DMS53 treated with DMSO at 0.1 percent for 48 hours (cell line): ENCODE data around the gene OXER1.

Source experiments
- DNase-seq: peaks from one replicate; lab custom pipeline; 2025; ENCODE audit not compliant: unreplicated experiment; lab: John Stamatoyannopoulos, UW

Gene OXER1

DNA sequence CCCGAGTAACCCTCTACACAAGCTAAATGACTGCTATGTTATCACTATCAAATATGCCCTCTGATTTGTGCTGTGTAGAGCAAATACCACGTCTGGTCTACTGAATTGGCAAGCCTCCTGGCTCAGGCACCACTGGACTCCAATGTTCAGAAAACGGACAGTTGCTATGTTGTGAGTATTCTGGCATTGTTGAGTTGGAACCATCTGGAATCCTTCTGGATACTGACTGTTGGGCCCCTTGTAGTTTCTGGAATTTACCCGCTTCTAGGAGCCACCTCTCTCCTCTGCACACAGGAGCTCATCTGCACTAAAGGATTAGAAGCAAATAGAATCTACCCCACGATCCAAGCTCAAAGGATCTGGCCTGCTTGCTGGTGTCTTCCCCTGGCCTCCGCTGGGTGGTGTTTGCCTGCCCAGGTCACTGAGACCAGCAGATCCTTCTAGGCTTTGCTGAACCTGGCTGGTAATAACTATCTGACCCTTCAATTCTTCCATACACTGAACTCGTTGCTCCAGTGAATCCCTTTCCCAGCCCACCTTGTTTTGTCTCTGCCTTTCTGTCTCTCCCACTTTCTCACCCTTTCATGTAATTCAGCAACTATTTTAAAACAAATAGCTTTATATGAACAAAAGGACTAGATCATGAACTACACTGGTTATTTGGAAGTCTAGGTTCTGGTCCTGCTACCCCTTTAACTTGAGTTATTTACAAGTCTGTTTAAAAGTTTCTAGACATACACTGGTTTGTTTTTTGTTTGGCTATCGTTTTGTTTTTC is 30.5 kb upstream of the OXER1 start:
- DNase-seq = peak; percentile 13

DNA sequence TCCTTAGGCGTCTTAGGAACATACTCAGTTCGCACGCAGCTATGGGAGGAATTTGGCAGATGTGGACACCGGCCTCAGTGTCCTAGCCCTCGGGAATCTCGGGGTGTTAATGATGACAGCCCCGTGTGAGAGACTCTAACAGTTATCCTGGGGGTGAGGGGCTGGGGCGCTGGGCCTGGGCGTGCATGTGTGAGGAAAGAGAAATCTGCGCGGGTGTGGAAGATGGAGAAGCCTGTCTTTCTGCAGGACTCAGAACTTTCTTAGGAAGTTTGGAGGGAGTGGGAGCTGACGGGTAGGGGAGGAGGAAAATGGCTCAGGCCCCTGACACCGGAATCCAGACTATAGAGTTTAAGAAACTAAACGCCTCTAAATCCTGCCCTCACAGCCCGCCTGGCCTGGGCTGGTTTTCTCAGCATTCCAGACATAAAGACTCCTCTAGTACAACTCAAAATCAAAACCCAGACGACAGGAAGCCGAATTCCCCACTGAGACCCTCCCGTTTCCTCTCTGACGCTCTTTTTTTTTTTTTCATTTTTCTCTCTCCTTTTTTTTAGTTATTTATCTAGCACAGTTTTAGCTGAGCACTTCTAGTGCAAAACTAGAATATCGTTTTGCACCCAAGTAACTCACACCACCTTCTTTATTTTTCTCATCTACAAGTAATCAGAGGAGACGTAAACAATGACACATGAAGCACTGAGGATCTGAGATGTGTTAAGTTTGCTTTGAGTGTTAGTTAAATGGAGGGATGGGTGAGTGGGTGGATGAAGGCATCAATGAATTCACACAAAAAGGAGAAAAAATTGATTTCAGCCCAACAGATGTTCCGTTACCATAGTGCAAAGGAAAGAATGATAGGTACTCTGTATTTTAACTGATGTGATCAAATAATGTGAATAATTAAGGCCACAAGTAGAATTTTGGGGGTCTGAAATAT is 29.7 kb upstream of the OXER1 start:
- no peak for DNase-seq

DNA sequence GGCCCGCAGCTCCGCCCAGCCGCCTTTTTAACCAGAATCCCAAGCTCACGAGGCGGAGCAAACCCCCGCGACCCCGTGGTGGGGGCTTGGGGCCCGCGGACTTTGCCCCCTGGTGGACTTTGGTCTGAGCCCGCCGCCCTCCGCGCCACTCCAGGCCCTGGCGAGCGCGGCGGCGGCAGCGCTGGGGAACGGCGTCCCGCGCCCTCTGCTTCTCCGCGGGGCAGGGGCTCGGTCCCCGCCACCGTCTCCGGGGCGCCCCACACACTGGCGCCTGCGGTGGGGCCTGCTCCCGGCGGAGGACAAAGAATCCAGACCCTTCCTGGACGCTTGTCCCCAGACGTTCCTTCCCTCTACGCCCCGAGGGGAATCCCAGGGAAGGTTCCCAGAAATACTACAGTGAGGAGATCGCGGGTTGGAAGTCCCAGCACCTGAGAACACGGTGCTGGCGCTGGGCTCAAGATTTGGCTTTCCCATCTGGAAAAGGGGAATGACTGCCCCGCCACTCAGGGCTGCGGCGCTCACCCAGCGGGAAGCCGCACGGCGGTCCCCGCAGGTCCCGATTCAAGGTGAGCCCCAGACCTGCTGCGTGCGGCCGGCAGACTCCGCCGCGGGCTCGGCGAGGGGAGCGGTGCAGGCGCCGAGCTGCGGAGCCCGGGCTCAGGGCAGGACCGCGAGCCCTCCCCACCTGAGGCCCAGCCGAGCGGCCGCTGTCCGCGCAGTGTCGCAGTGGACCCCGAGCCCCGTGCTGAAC is 28.8 kb upstream of the OXER1 start, which contains the start of gene HAAO:
Gene HAAO, minus strand, starts transcription at position 1 of the 751 bp plus-strand sequence. CDS start 47 bp downstream, outside the sequence.
- no peak for DNase-seq

DNA sequence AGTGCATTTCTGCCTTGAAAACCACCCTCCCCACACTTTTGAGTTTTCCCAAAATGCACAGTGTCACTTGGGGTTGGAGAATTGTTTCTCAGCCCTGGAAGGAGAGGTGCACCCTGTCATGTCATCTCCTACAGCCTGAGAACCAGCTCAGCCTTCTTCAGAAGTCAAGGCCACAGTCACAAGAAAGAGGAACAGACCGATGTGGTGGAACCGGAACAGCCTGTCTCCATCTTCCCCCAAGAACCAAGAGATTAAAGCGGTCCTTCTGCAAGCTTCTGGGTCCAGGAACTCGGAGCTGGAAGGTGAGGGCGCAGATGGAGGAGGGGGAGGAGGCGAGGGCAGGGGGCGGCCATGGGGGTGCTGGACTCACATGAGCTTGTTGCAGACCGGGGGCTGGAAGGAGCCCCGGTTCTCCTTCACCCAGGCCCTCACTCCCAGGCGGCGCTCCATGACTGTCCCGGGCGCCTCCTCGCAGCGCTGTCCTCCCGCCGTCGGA is 28.2 kb upstream of the OXER1 start:
- no peak for DNase-seq

DNA sequence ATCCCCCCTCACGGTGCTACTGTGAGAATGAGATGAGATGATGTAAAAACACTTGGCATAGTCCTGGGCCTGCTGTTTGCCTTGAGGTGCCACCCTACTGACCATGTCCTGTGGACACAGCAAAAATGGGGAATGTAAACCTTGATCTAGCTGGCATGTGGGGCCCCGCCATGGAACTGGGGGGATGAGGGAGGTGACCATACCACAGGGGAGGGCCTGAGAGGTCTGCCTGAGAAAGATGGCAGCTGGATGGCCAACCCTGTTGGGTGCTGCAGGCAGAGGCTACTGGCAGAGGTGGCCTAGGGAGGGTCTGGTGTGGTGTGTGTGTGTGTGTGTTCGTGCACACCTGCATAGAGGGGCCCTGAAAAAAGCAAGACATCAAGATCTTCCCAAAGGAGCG is 27.7 kb upstream of the OXER1 start:
- DNase-seq = no peak

DNA sequence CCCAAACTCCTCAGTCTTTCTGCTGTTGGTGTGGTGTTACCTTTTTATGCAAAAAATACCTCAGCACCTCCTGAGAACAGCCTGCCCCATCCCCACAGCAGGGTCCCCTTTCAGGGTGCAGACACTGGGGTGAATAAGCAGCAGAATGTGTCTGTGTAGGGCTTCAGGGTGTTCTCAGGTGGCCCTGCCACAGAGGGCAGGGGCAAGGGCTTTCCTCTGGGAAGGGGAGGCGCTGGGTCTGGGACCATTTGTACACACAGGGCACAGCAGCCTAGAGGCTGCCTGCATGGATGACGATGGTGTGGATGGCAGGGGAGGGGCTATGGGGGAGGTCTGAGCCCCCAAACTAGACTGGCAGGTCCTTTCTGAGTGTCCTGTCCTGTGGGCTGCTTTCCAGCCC is 25.8 kb upstream of the OXER1 start:
- DNase-seq = no peak

DNA sequence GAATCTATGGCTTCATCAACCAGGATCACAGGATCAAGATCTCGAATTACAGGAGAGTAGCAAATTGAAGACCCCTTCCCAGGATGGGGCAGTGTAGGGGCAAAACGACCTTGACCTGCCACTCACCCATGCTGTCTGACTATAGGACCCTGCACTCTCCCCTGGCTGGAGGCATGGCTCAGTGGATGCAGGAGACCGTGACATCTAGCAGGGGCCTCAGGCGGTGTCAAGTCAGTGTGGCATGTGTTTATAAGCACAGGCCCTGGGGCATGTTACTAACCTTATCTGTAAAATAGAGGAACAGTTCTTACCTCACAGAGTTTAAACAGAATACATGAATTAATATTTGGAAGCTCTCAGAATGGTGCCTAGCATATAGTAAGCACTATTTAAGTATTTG is 24.9 kb upstream of the OXER1 start:
- DNase-seq = no peak

DNA sequence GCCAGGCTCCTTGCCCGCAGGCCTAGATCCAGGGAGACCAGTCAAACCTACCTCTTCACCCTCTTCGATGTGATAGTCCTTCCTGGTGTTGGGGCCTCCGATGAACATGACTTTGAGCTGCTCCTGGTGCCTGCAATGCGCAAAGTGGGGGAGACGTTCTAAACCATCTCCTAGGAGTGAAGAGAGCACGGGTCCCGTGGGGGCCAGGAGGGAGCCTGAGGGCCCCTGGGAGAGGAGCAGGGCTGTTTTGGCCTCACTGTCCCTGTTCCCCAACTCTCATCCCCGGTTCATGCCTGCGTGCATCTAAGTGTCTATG is 24.5 kb upstream of the OXER1 start:
- DNase-seq = no peak

DNA sequence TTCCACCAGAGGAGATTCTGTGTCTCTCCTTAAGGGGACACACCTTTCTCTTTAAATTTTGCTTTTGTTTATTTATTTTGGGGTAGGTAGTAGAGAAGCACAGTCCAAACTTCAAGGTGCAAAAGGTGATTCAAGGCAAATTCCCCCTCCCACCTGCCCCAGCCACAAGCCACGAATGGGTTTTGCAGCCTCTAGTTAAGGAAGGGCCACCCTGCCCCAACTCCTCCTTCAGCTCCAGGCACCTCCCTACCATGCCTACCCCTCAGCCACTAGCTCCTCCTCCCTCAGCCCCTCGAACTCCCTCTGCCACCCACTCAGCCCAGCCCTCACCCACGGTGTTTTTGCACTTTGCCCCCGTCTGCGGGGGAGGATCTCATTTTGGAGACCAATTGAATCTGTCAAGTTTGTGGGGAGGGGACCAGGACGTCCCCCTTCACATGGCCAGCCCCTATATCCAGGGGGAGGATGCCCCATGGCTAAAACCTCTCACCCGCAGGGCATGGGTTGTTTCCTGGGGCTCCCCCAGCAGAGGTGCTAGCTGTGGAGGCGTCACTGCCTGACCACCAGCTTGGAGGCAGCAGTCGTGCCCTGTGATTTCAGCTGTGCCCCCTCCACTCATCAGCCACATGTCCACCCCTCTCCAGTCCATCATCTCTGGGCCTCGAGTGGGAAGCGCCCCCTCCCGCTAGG is 24.0 kb upstream of the OXER1 start:
- DNase-seq = no peak

DNA sequence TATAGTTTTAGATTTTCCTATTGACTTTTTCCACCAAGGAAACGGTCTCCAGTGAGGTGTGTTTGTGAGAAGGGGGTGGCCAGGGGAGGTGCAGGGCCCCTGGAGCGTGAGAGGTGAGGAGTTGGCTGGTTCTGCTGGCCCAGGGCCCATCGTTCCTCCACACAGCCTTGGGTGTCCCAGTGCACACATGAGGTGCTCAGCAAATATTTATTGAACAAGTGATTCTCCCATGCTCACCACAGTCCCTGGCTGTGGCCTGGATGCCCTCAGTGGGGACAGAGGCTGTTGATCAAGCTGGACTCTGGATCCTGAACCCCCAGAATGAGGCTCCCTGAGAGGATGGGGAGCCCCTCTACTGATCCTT is 23.5 kb upstream of the OXER1 start:
- DNase-seq = no peak

DNA sequence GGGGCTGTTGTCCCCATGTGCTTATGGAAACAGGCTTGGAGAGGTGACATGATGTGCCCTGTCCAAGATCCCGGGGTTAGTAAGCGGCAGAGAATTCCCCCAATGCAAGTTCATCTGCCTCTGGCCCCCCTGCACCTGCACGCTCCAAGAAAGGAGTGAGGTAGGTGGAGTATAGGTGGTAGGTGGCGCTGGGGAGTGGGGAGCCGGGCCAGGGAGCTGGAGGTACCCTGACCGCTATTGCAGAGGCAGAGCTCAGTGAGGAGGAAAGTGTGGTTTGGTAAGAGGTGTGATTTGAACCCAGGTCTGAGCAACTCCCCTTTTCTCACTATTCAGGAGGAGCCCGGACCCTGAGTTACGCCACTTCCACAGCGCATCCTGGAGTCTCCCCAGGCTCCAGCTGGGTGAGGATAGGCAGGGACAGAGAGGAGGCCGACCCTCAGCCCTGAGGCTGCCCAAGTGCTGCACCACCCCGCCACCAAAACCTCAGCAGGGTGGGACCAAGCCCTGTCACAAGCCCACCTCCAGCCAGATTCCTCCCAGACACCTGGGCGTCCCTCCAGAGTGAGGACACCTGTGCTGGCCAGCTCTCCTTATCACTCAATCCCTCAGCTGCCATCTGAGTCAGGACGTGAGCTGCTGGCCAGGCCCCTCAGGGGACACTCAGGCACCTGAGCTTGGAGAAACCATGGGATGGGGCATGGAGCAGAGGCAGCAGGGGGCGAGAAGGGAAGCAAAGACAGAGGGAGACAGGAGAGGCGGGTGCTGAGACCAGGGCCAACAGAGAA is 22.8 kb upstream of the OXER1 start:
- no peak for DNase-seq

DNA sequence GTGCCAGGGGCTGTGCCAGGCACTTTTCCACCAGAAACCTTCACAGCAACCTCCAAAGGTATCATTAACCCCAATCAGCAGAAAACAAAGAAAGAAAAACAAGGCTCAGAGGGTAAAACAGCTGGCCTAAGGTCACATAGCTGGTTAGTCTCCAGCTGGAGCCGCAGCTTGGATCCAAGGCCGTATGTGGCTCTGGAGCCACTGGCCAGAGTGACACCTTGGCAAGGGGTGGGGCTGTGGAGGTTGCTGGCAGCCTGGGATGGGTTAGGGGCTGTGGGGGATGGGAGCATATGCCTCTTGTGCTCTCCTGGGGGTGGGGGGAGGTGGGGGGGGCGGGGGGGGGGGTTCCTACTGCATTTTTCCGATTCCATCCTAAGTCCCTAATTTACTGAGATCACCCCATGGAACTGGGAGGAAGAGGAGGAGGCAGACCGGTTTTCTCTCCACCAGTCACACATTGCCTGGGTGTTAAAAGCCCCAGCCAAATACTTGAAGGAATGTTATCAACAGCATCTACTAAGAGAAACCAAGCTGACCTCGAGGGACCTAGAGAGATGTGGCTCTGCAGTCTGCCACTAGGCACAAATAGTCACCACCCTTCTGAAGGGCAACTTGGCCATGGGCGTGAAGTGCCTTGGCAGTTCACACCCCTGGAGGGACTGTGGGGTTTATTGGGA is 20.4 kb upstream of the OXER1 start:
- no peak for DNase-seq

DNA sequence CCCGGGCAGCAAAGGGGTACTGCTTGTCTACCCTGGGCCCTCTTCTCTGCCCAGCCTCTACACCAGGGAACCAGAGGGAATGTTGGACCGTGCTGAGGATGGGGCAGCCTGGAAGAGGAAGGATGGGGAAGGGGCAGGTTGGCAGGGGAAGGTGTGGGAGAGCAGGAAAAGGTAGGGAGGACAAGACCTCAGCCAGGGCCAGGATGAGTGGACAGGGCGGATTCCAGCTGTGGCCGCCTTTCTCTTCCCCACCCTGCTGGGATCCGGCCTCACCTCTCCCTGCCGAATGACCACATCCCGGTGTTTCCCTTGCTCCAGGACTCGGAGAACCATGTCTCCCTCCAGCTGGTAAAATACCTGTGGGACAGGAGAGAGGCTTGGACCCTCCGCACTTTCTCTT is 19.6 kb upstream of the OXER1 start:
- DNase-seq = no peak

DNA sequence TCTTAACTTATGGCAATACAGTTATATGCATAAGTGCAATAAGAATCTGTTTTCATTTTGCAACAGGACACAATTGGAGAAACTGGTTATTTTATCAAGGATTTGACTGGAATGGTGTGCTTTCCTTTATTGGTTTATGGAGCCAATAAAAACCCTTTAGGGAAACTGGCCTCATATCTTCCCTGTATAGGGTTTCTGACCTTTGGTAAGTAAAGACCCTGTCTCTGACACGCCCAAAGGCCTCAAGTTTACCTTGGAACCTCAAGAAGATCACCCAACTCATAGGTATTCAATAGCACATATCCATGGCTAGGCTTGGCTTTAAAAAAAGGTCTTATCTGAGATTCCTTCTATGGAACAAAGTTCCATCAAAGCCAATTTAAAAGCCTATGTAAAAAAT is 17.2 kb upstream of the OXER1 start:
- DNase-seq = no peak

DNA sequence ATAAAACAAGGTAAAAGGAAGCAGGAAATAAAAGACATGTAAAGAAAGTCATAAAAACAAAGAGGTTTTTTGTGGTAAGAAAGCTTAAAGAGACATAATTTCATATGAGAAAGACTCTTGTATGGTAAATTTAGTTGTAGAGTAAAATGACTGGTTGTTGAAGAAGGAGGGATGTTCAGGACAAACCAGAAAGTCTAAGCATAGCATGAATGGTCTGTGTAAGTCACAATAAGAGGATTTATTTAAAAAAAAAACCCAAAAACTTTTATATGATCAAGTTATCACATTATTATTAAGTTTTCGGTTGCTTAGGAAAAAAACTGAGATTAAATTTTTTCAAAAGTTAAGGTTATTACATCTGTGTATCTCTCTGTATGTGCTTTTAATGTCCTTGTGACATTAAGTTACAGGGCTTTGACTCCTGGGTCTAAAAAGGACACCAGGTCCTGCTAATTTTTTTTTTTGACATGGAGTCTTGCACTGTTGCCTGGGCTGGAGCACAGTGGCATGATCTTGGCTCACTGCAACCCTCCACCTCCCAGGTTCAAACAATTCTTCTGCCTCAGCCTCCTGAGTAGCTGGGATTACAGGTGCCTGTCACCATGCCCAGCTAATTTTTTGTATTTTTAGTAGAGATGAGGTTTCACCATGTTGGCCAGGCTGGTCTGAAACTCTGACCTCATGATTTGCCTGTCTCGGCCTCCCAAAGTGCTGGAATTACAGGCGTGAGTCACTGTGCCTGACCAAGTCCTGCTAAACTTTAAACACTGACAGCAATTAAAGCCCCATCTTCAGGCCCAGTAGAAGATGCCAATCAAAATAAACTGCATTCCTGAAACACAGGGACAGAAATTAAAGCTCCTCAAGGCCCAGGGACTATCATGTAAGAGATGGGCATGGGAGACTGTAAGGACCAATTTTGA is 14.2 kb upstream of the OXER1 start:
- DNase-seq = no peak

DNA sequence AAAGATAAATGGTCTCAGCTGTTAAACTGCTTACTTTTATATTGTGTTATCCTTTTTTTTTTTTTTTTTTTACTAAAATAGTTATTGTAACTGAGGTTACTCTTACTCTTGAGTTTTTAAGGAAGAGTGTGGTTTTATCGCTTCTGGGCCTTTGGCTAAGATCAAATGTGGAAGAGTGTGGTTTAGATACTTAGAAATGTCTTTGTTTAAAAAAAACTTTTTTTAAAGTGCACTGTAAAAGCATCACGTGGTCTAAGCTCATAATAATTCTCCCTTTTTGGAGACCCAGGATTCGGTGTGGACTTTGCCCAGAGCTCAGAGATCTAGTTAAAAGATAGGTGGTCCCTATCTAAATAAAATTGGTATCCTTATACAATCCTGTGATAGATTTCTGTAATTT is 11.9 kb upstream of the OXER1 start:
- no peak for DNase-seq

DNA sequence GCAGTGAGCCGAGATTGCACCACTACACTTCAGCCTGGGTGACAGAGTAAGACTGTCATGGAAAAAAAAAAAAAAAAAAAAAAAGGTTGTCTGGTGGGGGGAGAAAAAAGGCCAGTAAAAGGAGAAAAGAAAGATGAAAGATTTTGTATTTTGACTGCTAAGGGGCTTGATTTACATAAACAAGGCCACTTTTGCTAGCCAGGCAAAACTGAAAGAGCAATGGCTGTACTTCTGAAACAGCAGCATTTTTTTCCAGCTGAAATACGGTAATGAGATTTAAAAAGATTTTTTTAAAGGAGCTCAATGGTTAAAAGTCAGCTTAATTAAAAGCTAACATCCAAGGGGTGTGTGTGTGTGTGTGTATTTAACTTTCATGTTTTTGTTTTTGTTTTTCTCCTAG is 11.3 kb upstream of the OXER1 start:
- DNase-seq = no peak

DNA sequence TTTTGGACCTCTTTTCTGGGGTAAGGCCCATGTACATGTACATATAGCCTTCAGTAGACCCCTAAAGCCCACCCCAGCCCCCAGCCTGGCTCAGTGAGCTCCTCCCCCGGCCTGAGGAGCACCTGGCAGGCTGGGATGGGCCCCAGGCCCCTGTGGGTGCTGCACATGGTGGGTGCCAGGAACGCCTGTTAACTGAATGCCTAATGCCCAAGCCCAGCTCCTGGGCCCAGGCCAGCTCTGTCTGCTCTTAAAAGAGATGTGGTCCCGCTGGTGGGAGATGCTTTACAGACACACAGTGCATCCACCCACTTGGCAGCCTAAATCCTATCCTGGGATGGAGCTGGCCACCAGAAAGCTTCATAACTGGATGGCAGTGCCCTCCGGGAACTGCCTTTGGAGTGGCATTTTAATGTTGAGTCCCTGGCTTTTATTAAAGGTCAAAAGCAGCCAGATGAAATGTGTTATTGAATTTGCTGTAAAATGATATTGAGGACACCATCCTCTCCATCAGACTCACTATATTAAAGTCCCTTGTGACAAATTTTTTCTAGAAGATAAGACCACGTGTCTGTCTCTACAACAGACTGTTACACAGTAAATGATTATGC is 7.7 kb upstream of the OXER1 start:
- no peak for DNase-seq
